ENCODE data around the gene RFX4.
"Not testable (repeated sequence)": the region's sequence is repeated elsewhere in the genome, so short reads cannot be mapped to it uniquely, and the experiment has no call there.

RFX4 gene

GRCh38 chr12:106605254-106605653 is 22.4 kb downstream of the RFX4 start:
- no peak overlapping the region for H3K4me3 ChIP-seq (ENCODE audit: low read depth, low read length)
- no peaks in the 10 kb centered on the region for H3K27me3 ChIP-seq (ENCODE audit: control insufficient read depth, insufficient read depth, low read length)
- no peaks in the 10 kb centered on the region for H3K36me3 ChIP-seq (ENCODE audit: control insufficient read depth, insufficient read depth, low read length)
- H3K4me2 ChIP-seq (ENCODE audit: low read length): no peak overlapping the region
- H3K9me3 ChIP-seq (ENCODE audit: control insufficient read depth, low read length): no peaks in the 10 kb centered on the region
- no peaks in the 10 kb centered on the region for H3K79me2 ChIP-seq
- no peak overlapping the region for H3K27ac ChIP-seq
- H3K9ac ChIP-seq: no peak overlapping the region
- no peak overlapping the region for H2AFZ ChIP-seq
- TF ChIP-seq CTCF (IDR thresholded peaks at IDR 0.05): no peak
- H3K4me1 ChIP-seq: no peaks in the 10 kb centered on the region

GRCh38 chr12:106620588-106620987 is 37.8 kb downstream of the RFX4 start:
- H3K36me3 ChIP-seq (ENCODE audit: control insufficient read depth, insufficient read depth, low read length); H3K27me3 ChIP-seq (ENCODE audit: control insufficient read depth, insufficient read depth, low read length); H3K9me3 ChIP-seq (ENCODE audit: control insufficient read depth, low read length); H3K79me2 ChIP-seq; H2AFZ ChIP-seq; H3K4me3 ChIP-seq (ENCODE audit: low read depth, low read length); H3K4me1 ChIP-seq; H3K9ac ChIP-seq; H3K27ac ChIP-seq; H3K4me2 ChIP-seq (ENCODE audit: low read length): not testable (repeated sequence)

GRCh38 chr12:106625976-106626375 is 43.2 kb downstream of the RFX4 start:
- H3K27me3 ChIP-seq (ENCODE audit: control insufficient read depth, insufficient read depth, low read length): no peaks in the 10 kb centered on the region
- no peaks in the 10 kb centered on the region for H3K36me3 ChIP-seq (ENCODE audit: control insufficient read depth, insufficient read depth, low read length)
- H3K4me2 ChIP-seq (ENCODE audit: low read length): no peak overlapping the region
- H3K4me1 ChIP-seq: no peaks in the 10 kb centered on the region
- no peak for TF ChIP-seq CTCF (IDR thresholded peaks at IDR 0.05)
- no peaks in the 10 kb centered on the region for H3K79me2 ChIP-seq
- no peak overlapping the region for H2AFZ ChIP-seq
- no peak overlapping the region for H3K4me3 ChIP-seq (ENCODE audit: low read depth, low read length)
- H3K9ac ChIP-seq: no peak overlapping the region
- no peak overlapping the region for H3K27ac ChIP-seq
- H3K9me3 ChIP-seq (ENCODE audit: control insufficient read depth, low read length): no peaks in the 10 kb centered on the region

- H3K27me3 ChIP-seq (ENCODE audit: control insufficient read depth, insufficient read depth, low read length): no peaks in the 10 kb centered on the region
- H3K9ac ChIP-seq: no peak overlapping the region
- no peak for TF ChIP-seq CTCF (IDR thresholded peaks at IDR 0.05)
- H3K27ac ChIP-seq: no peak overlapping the region
- H3K4me1 ChIP-seq: no peaks in the 10 kb centered on the region
- no peaks in the 10 kb centered on the region for H3K9me3 ChIP-seq (ENCODE audit: control insufficient read depth, low read length)
- H3K36me3 ChIP-seq (ENCODE audit: control insufficient read depth, insufficient read depth, low read length): no peaks in the 10 kb centered on the region
- H3K79me2 ChIP-seq: no peaks in the 10 kb centered on the region
- no peak overlapping the region for H2AFZ ChIP-seq
- no peak overlapping the region for H3K4me3 ChIP-seq (ENCODE audit: low read depth, low read length)
- no peak overlapping the region for H3K4me2 ChIP-seq (ENCODE audit: low read length)
These were observed 47.2 kb downstream of the RFX4 start for GRCh38 chr12:106629797-106630659.

GRCh38 chr12:106631150-106631549 is 48.3 kb downstream of the RFX4 start:
- no peaks in the 10 kb centered on the region for H3K79me2 ChIP-seq
- no peak for TF ChIP-seq CTCF (IDR thresholded peaks at IDR 0.05)
- no peak overlapping the region for H3K27ac ChIP-seq
- H3K27me3 ChIP-seq (ENCODE audit: control insufficient read depth, insufficient read depth, low read length): no peaks in the 10 kb centered on the region
- H3K4me1 ChIP-seq: no peaks in the 10 kb centered on the region
- H3K4me3 ChIP-seq (ENCODE audit: low read depth, low read length): no peak overlapping the region
- H3K4me2 ChIP-seq (ENCODE audit: low read length): no peak overlapping the region
- H3K36me3 ChIP-seq (ENCODE audit: control insufficient read depth, insufficient read depth, low read length): no peaks in the 10 kb centered on the region
- no peak overlapping the region for H3K9ac ChIP-seq
- no peak overlapping the region for H2AFZ ChIP-seq
- H3K9me3 ChIP-seq (ENCODE audit: control insufficient read depth, low read length): no peaks in the 10 kb centered on the region
